ENCODE measurements around the gene EPM2A.

The EPM2A gene

DNA sequence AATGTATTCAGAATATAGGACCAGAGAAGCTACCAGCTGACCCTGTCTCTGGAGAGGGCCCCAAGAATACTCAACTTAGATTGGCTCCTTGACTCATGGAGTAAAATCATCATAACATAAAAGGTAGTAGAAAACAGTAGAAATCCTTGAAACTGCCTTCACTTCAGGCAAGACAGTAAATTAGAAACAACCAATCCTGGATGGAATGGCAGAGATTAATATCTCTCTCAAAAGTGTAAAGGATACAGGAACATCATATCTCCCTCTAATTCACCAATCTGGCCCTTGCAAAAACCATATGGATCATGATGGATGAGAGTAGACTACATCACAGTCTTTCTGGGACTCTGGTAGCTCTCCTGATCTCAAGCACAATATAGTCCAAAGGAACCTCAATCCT lies 20.4 kb upstream of the EPM2A start:
- no peaks in the 10 kb centered on the region for H3F3A ChIP-seq (ENCODE audit: insufficient read depth)
- no peaks in the 10 kb centered on the region for H3K9me2 ChIP-seq (replicated peaks; ENCODE audit: insufficient read depth, low read length)
- H3K9ac ChIP-seq (ENCODE audit: low read length) = no peak overlapping the region
- H3K27ac ChIP-seq (ENCODE audit: low read depth, low read length) = no peak overlapping the region
- TF ChIP-seq EZH2phosphoT487 (conservative IDR thresholded peaks at IDR 0.05; ENCODE audit: low read length) = no peak
- no peak for TF ChIP-seq CTCF (IDR thresholded peaks at IDR 0.05; ENCODE audit: insufficient read depth, low read length, poor library complexity, severe bottlenecking)
- no peaks in the 10 kb centered on the region for H3K36me3 ChIP-seq (ENCODE audit: low read length)
- no peaks in the 10 kb centered on the region for H3K27me3 ChIP-seq (ENCODE audit: low read length)
- no peaks in the 10 kb centered on the region for H3K9me3 ChIP-seq (ENCODE audit: insufficient read depth, low read length)
- no peak overlapping the region for H3K4me2 ChIP-seq (ENCODE audit: low read depth, low read length, poor library complexity, severe bottlenecking)
- H2AFZ ChIP-seq (ENCODE audit: low read depth, low read length, severe bottlenecking) = no peak overlapping the region
- no peaks in the 10 kb centered on the region for H3K79me2 ChIP-seq (ENCODE audit: insufficient read depth, low read length)
- H3K4me3 ChIP-seq (ENCODE audit: insufficient read depth, low read length, poor library complexity, severe bottlenecking) = no peak overlapping the region
- H4K20me1 ChIP-seq (ENCODE audit: low read depth, low read length) = no peaks in the 10 kb centered on the region

- Histone ChIP-seq H3K27me3 (ENCODE audit: low read length) (no peaks in the 10 kb centered on the region), H3K9ac (ENCODE audit: low read length) (no peak overlapping the region), H3K9me3 (ENCODE audit: insufficient read depth, low read length) (no peaks in the 10 kb centered on the region), H4K20me1 (ENCODE audit: low read depth, low read length) (no peaks in the 10 kb centered on the region), H3K4me3 (ENCODE audit: insufficient read depth, low read length, poor library complexity, severe bottlenecking) (no peak overlapping the region), H3K4me2 (ENCODE audit: low read depth, low read length, poor library complexity, severe bottlenecking) (no peak overlapping the region), H3K27ac (ENCODE audit: low read depth, low read length) (no peak overlapping the region), H3K9me2 (replicated peaks; ENCODE audit: insufficient read depth, low read length) (no peaks in the 10 kb centered on the region), H3K36me3 (ENCODE audit: low read length) (no peaks in the 10 kb centered on the region), H3K79me2 (ENCODE audit: insufficient read depth, low read length) (no peaks in the 10 kb centered on the region), H2AFZ (ENCODE audit: low read depth, low read length, severe bottlenecking) (no peak overlapping the region), H3F3A (ENCODE audit: insufficient read depth) (no peaks in the 10 kb centered on the region)
- TF ChIP-seq CTCF (IDR thresholded peaks at IDR 0.05; ENCODE audit: insufficient read depth, low read length, poor library complexity, severe bottlenecking) = no peak
- no peak for TF ChIP-seq EZH2phosphoT487 (conservative IDR thresholded peaks at IDR 0.05; ENCODE audit: low read length)
These were observed 17.3 kb upstream of the EPM2A start for GRCh38 chr6:145752638-145753037.

- Histone ChIP-seq H3K27ac (ENCODE audit: low read depth, low read length) (no peak overlapping the region), H2AFZ (ENCODE audit: low read depth, low read length, severe bottlenecking) (no peak overlapping the region)
These were observed 14.3 kb upstream of the EPM2A start for GRCh38 chr6:145749632-145750031.

DNA sequence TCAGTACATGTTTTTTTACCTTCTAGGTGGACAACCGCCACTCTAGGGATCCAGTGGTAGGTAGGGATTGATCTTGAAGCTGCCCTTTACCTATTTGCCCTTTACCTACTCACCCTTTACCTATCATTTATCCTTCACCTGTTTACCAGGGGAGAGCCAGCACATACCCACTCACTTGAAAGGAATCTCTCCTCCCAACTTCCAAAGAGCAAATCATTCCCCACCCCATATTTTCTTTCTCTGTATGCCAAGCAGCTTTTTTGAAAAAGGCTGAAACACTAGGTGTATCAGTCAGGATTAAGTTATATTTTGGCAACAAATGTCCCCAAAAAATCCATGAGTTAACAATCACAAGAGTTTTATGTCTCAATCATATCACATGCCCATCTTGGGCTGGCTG lies 10.5 kb upstream of the EPM2A start:
- Histone ChIP-seq H3K79me2 (ENCODE audit: insufficient read depth, low read length) (no peaks in the 10 kb centered on the region), H3K4me3 (ENCODE audit: insufficient read depth, low read length, poor library complexity, severe bottlenecking) (no peak overlapping the region), H3K9ac (ENCODE audit: low read length) (no peak overlapping the region), H3K4me2 (ENCODE audit: low read depth, low read length, poor library complexity, severe bottlenecking) (no peak overlapping the region), H3F3A (ENCODE audit: insufficient read depth) (no peaks in the 10 kb centered on the region), H3K9me2 (replicated peaks; ENCODE audit: insufficient read depth, low read length) (0 out of 2 replicates have a peak, but pooled peaks cover 4% of the 10 kb centered on the region), H4K20me1 (ENCODE audit: low read depth, low read length) (no peaks in the 10 kb centered on the region), H3K27ac (ENCODE audit: low read depth, low read length) (no peak overlapping the region), H3K27me3 (ENCODE audit: low read length) (no peaks in the 10 kb centered on the region), H2AFZ (ENCODE audit: low read depth, low read length, severe bottlenecking) (no peak overlapping the region), H3K9me3 (ENCODE audit: insufficient read depth, low read length) (no peaks in the 10 kb centered on the region), H3K36me3 (ENCODE audit: low read length) (no peaks in the 10 kb centered on the region)
- TF ChIP-seq CTCF (IDR thresholded peaks at IDR 0.05; ENCODE audit: insufficient read depth, low read length, poor library complexity, severe bottlenecking) (no peak), EZH2phosphoT487 (conservative IDR thresholded peaks at IDR 0.05; ENCODE audit: low read length) (no peak)

More at GRCh38 chr6:145749632-145750031, 14.3 kb upstream of the EPM2A start:
- Histone ChIP-seq H3K4me3 (ENCODE audit: insufficient read depth, low read length, poor library complexity, severe bottlenecking) (no peak overlapping the region), H3F3A (ENCODE audit: insufficient read depth) (no peaks in the 10 kb centered on the region), H3K9ac (ENCODE audit: low read length) (no peak overlapping the region), H3K9me3 (ENCODE audit: insufficient read depth, low read length) (no peaks in the 10 kb centered on the region), H4K20me1 (ENCODE audit: low read depth, low read length) (no peaks in the 10 kb centered on the region), H3K79me2 (ENCODE audit: insufficient read depth, low read length) (no peaks in the 10 kb centered on the region), H3K36me3 (ENCODE audit: low read length) (no peaks in the 10 kb centered on the region), H3K27me3 (ENCODE audit: low read length) (no peaks in the 10 kb centered on the region), H3K9me2 (replicated peaks; ENCODE audit: insufficient read depth, low read length) (0 out of 2 replicates have a peak, but pooled peaks cover 4% of the 10 kb centered on the region), H3K4me2 (ENCODE audit: low read depth, low read length, poor library complexity, severe bottlenecking) (no peak overlapping the region)
- no peak for TF ChIP-seq EZH2phosphoT487 (conservative IDR thresholded peaks at IDR 0.05; ENCODE audit: low read length)
